HG03469 (cell line): ENCODE data around the gene FSHB.
"Not testable (repeated sequence)": the region's sequence is repeated elsewhere in the genome, so short reads cannot be mapped to it uniquely, and the experiment has no call there.

ENCODE experiments used
- ATAC-seq: cut with Tn5 transposase; IDR thresholded peaks from one replicate; pipeline ENCODE4 v1.9.1; 2021; ENCODE audit warnings: mild to moderate bottlenecking, moderate library complexity, moderate number of reproducible peaks; ENCODE audit not compliant: unreplicated experiment

The FSHB gene

DNA sequence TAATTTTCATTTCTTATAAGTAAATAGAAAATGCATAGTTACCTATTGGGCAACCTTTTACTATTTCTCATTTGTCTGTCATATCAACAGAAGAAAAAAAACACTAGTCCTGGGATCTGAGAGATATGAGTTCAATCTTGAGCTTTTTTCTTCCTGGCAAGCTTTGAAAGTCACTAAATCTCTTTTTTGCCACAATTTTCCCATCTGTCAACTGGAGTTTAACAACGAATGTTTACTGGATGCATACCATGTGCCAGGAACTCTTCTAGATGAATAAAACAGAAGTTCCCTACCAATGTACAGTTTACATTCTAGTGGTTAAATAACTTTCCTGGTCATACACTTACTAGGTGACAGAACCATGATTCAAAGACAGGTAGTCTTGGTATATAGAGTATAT lies 31.0 kb downstream of the FSHB start:
- ATAC-seq: no peak

GRCh38 chr11:30268638-30269037 lies 37.8 kb downstream of the FSHB start:
- ATAC-seq: not testable (repeated sequence)

DNA sequence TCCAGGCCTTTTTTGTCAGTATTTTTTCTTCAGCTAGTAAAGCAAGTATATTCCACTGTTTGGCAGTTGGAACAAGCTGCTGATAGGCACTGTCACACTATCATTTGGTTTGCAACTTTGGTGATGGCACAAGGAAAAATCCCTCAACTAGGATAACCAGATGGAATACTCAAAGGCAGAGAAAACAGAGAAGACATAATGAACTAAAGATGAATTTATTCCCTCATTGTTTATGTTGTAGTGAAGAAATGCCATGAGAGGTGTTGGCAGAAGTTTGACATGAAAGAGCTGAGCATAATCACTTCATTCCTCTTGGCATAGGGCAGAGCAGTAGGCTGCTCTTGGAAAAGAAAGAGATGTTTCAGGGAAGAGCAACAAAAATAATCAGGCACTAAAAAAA lies 39.9 kb downstream of the FSHB start:
- no peak for ATAC-seq

DNA sequence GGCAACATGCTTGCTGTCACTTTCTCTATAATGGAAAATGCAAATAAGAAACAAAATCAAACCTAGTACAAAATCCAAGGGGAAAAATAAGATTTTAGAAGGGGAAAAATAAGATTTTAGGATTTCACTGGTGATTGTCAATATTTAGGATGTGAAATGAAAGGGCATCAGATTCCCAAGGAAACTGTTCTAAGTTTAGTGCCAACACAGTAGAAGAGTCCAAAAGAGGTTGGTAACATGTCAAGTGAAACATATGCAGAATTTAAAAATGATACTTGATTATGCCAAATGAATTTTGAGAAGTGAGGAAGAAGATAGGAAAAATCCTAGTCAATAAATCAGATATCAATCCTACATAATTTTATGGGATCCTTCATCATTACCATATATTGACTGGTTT lies 46.4 kb downstream of the FSHB start:
- ATAC-seq: no peak

- no peak for ATAC-seq
These were observed 49.0 kb downstream of the FSHB start for GRCh38 chr11:30279796-30280195.

DNA sequence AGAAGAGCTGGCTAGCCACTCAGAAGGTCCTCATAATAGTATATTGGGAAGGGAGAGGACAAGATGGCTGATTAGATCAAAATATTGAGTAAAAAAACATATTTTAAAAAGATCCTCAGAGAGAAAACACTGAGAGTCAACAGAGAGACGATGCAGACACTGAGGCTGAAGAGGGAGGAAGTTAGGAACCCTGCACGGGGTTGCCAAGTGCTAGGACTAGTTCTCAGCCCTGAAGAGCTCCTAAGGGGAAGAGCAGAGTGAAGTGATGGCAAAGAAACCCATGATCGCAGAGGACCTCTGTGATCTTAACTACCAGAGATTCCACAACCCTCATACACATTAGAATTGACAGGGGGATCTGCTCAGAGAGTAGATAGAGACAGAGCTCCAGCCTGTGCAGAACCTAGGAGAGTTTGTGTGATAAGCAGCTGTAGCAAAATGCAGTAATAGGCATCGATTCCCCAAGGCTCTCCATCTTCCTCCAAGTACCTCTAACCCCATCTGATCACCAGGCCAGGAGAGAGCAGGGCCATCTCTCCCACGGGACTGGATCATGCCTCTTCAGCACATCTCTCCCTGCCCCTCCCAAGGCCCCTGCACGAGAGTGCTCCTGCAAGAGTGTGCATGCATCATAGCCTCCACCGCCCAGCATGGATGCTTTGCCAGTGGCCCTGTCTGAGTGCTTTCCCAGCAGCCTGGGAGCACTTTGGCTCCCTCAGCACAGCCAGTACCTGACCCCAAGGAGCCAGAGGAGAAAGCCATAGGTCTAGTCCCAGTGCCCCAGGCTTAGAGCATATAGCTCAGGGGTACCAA lies 50.9 kb downstream of the FSHB start:
- ATAC-seq: peak; percentile 4

GRCh38 chr11:30282289-30282631 lies 51.4 kb downstream of the FSHB start:
- peak; percentile 94 for ATAC-seq
